Measurements from ENCODE around the gene STX16.

STX16 gene

GRCh38 chr20:58657262-58657661 is 6.2 kb downstream of the STX16 start:
- no peak overlapping the region for H3K4me3 ChIP-seq (ENCODE audit: low read depth, low read length)
- no peak for DNase-seq (ENCODE audit: low read depth)

GRCh38 chr20:58657986-58658385 is 6.9 kb downstream of the STX16 start:
- TF ChIP-seq CTCF (conservative IDR thresholded peaks at IDR 0.05; ENCODE audit: low read depth, low read length): no peak
- H3K4me3 ChIP-seq (ENCODE audit: low read depth, low read length): no peak overlapping the region
- DNase-seq (ENCODE audit: low read depth): no peak

More at GRCh38 chr20:58657262-58657661, 6.2 kb downstream of the STX16 start:
- TF ChIP-seq CTCF (conservative IDR thresholded peaks at IDR 0.05; ENCODE audit: low read depth, low read length): no peak

- no peak for TF ChIP-seq CTCF (conservative IDR thresholded peaks at IDR 0.05; ENCODE audit: low read depth, low read length)
- no peak overlapping the region for H3K4me3 ChIP-seq (ENCODE audit: low read depth, low read length)
- no peak for DNase-seq (ENCODE audit: low read depth)
Measured at GRCh38 chr20:58658760-58659159, 7.7 kb downstream of the STX16 start.

- DNase-seq (ENCODE audit: low read depth): no peak
- H3K4me3 ChIP-seq (ENCODE audit: low read depth, low read length): no peak overlapping the region
- no peak for TF ChIP-seq CTCF (conservative IDR thresholded peaks at IDR 0.05; ENCODE audit: low read depth, low read length)
Measured at GRCh38 chr20:58659841-58660240, 8.8 kb downstream of the STX16 start.

GRCh38 chr20:58660855-58661597 is 9.9 kb downstream of the STX16 start:
- no peak overlapping the region for H3K4me3 ChIP-seq (ENCODE audit: low read depth, low read length)
- DNase-seq (ENCODE audit: low read depth): no peak
- TF ChIP-seq CTCF (conservative IDR thresholded peaks at IDR 0.05; ENCODE audit: low read depth, low read length): no peak

- no peak for DNase-seq (ENCODE audit: low read depth)
- no peak overlapping the region for H3K4me3 ChIP-seq (ENCODE audit: low read depth, low read length)
Measured at GRCh38 chr20:58661598-58662473, 10.8 kb downstream of the STX16 start.

More at GRCh38 chr20:58661598-58662473, 10.8 kb downstream of the STX16 start:
- TF ChIP-seq CTCF (conservative IDR thresholded peaks at IDR 0.05; ENCODE audit: low read depth, low read length): no peak
